OCI-LY7 (cell line): ENCODE data around the gene RPUSD1. TPM values are rescaled to one million over a fixed set of nuclear protein-coding genes. Genes with fewer than 3 reads are reported as not detected.

Source experiments
- BruUV-seq: library from RNA; stranded (reverse); fragments of 400-500 nt; replicated peaks from 2 replicates; lab custom pipeline; 2021; lab: Mats Ljungman, UMichigan
- CTCF ChIA-PET: fragments of 300-600 bp; sonication (Branson Sonifier 250); formaldehyde crosslinking; loops from one replicate; lab custom pipeline; 2022; ENCODE audit warnings: antibody characterized with exemption; ENCODE audit not compliant: unreplicated experiment; lab: Charles Lee
- POLR2A ChIA-PET: fragments of 300-600 bp; sonication (Branson Sonifier 250); formaldehyde crosslinking; loops from one replicate; lab custom pipeline; 2022; ENCODE audit warnings: antibody characterized with exemption; lab: Charles Lee
- DNase-seq: peaks from one replicate; pipeline ENCODE4 v3.0.0-alpha.2; 2015; ENCODE audit warnings: low spot score
- H2AFZ ChIP-seq: fragments of 200-600 bp; sonication (generic), shearing (Covaris generic); 2 replicates; pipeline ENCODE4 v1.6.1; 2014; ENCODE audit warnings: mild to moderate bottlenecking, antibody characterized with exemption, low read length, moderate library complexity
- H3K27ac ChIP-seq: fragments of 200-600 bp; sonication (generic); 2 replicates; pipeline ENCODE4 v1.5.1; 2014; ENCODE audit warnings: mixed run types, low read depth, mild to moderate bottlenecking, moderate library complexity, low read length, inconsistent platforms; ENCODE audit not compliant: poor library complexity, severe bottlenecking
- H3K36me3 ChIP-seq: fragments of 200-600 bp; sonication (generic); 2 replicates; pipeline ENCODE4 v1.6.1; 2014; ENCODE audit warnings: mild to moderate bottlenecking, antibody characterized with exemption, low read length, moderate library complexity, mixed read lengths; ENCODE audit not compliant: insufficient read depth
- H3K4me1 ChIP-seq: fragments of 200-600 bp; sonication (generic); 2 replicates; pipeline ENCODE4 v1.5.1; 2014; ENCODE audit warnings: mild to moderate bottlenecking, low read length; ENCODE audit not compliant: insufficient read depth, poor library complexity, severe bottlenecking
- H3K4me2 ChIP-seq: fragments of 200-600 bp; sonication (generic); 2 replicates; pipeline ENCODE4 v1.6.1; 2014; ENCODE audit warnings: mild to moderate bottlenecking, low read length
- H3K4me3 ChIP-seq: fragments of 200-600 bp; sonication (generic); 2 replicates; pipeline ENCODE4 v1.5.1; 2014; ENCODE audit warnings: mild to moderate bottlenecking, low read depth, low read length; ENCODE audit not compliant: poor library complexity, severe bottlenecking
- H3K79me2 ChIP-seq: fragments of 200-600 bp; sonication (generic); 2 replicates; pipeline ENCODE4 v1.6.1; 2016; ENCODE audit warnings: low read depth, mild to moderate bottlenecking, low read length, moderate library complexity, mixed read lengths; ENCODE audit not compliant: insufficient read depth
- H3K9me2 ChIP-seq: fragments of 200-600 bp; sonication (generic); 2 replicates; pipeline ENCODE4 v1.6.1; 2016; ENCODE audit warnings: mild to moderate bottlenecking, low read length, mixed read lengths; ENCODE audit not compliant: insufficient read depth
- H3K9me3 ChIP-seq: fragments of 200-600 bp; sonication (generic); 2 replicates; pipeline ENCODE4 v1.6.1; 2014; ENCODE audit warnings: mild to moderate bottlenecking, mixed run types, low read length, mixed read lengths
- H4K20me1 ChIP-seq: fragments of 200-600 bp; sonication (generic); 2 replicates; pipeline ENCODE4 v1.6.1; 2014; ENCODE audit warnings: mild to moderate bottlenecking, antibody characterized with exemption, low read length, moderate library complexity, mixed read lengths; ENCODE audit not compliant: insufficient read depth
- EZH2phosphoT487 ChIP-seq: fragments of 200-600 bp; sonication (generic); IDR thresholded peaks from 2 replicates; pipeline ENCODE4 v1.6.1; 2018; ENCODE audit warnings: low read depth, borderline replicate concordance, mild to moderate bottlenecking, mixed run types, antibody characterized with exemption, low read length, moderate library complexity, mixed read lengths
- intact Hi-C: fragments of 100-400 bp; cut with micrococcal nuclease; formaldehyde crosslinking; loops from one replicate; pipeline ENCODE4 v1.10.0; 2022; ENCODE audit not compliant: unreplicated experiment
- total RNA-seq, 2 experiments: library from RNA; depleted of rRNA in 1 of 2; stranded (reverse); fragments of >200 nt in 1 of 2; shearing (Covaris generic) in 1 of 2; gene quantifications; 2 replicates each; pipeline ENCODE4 v1.2.3, GENCODE V29; 2014 to 2022
- TF ChIP-seq, protein P1 (sequence below): fragments of 200-600 bp; sonication (generic); conservative IDR thresholded peaks from 2 replicates; pipeline ENCODE4 v1.5.1; 2014; ENCODE audit warnings: mild to moderate bottlenecking, antibody characterized with exemption, low read length, moderate library complexity, mixed read lengths

The RPUSD1 gene
- total RNA-seq, 2 experiments from 2014 or later = 48.6 to 64.1 TPM

- no peak overlapping the region for H3K27ac ChIP-seq
- no peak overlapping the region for H2AFZ ChIP-seq
- H3K36me3 ChIP-seq = no peaks in the 10 kb centered on the region
- no peaks in the 10 kb centered on the region for H3K9me3 ChIP-seq
- no peak overlapping the region for H3K4me3 ChIP-seq
- no TSS peak for BruUV-seq
- H3K9me2 ChIP-seq = no peaks in the 10 kb centered on the region
- H3K4me1 ChIP-seq = no peaks in the 10 kb centered on the region
- CTCF ChIA-PET = no interaction called here
- TF ChIP-seq, protein P1, sequence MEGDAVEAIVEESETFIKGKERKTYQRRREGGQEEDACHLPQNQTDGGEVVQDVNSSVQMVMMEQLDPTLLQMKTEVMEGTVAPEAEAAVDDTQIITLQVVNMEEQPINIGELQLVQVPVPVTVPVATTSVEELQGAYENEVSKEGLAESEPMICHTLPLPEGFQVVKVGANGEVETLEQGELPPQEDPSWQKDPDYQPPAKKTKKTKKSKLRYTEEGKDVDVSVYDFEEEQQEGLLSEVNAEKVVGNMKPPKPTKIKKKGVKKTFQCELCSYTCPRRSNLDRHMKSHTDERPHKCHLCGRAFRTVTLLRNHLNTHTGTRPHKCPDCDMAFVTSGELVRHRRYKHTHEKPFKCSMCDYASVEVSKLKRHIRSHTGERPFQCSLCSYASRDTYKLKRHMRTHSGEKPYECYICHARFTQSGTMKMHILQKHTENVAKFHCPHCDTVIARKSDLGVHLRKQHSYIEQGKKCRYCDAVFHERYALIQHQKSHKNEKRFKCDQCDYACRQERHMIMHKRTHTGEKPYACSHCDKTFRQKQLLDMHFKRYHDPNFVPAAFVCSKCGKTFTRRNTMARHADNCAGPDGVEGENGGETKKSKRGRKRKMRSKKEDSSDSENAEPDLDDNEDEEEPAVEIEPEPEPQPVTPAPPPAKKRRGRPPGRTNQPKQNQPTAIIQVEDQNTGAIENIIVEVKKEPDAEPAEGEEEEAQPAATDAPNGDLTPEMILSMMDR = no peak
- TF ChIP-seq EZH2phosphoT487 = no peak
- no peaks in the 10 kb centered on the region for H3K79me2 ChIP-seq
- H4K20me1 ChIP-seq = no peaks in the 10 kb centered on the region
- intact Hi-C loops = no loop called here
- POLR2A ChIA-PET = no interaction called here
- DNase-seq = no peak
- H3K4me2 ChIP-seq = no peak overlapping the region
Measured at GRCh38 chr16:818592-818991, 30.4 kb upstream of the RPUSD1 start.

GRCh38 chr16:818132-818531 lies 30.0 kb upstream of the RPUSD1 start:
- Histone ChIP-seq H4K20me1 (no peaks in the 10 kb centered on the region), H3K4me1 (no peaks in the 10 kb centered on the region), H3K9me2 (no peaks in the 10 kb centered on the region), H3K4me2 (no peak overlapping the region), H2AFZ (no peak overlapping the region), H3K36me3 (no peaks in the 10 kb centered on the region), H3K79me2 (no peaks in the 10 kb centered on the region), H3K9me3 (no peaks in the 10 kb centered on the region), H3K27ac (no peak overlapping the region), H3K4me3 (no peak overlapping the region)
- no peak for DNase-seq
- intact Hi-C loops = no loop called here
- TF ChIP-seq, protein P1 = no peak
- no peak for TF ChIP-seq EZH2phosphoT487
- CTCF ChIA-PET = no interaction called here
- POLR2A ChIA-PET = no interaction called here
- no TSS peak for BruUV-seq

DNA sequence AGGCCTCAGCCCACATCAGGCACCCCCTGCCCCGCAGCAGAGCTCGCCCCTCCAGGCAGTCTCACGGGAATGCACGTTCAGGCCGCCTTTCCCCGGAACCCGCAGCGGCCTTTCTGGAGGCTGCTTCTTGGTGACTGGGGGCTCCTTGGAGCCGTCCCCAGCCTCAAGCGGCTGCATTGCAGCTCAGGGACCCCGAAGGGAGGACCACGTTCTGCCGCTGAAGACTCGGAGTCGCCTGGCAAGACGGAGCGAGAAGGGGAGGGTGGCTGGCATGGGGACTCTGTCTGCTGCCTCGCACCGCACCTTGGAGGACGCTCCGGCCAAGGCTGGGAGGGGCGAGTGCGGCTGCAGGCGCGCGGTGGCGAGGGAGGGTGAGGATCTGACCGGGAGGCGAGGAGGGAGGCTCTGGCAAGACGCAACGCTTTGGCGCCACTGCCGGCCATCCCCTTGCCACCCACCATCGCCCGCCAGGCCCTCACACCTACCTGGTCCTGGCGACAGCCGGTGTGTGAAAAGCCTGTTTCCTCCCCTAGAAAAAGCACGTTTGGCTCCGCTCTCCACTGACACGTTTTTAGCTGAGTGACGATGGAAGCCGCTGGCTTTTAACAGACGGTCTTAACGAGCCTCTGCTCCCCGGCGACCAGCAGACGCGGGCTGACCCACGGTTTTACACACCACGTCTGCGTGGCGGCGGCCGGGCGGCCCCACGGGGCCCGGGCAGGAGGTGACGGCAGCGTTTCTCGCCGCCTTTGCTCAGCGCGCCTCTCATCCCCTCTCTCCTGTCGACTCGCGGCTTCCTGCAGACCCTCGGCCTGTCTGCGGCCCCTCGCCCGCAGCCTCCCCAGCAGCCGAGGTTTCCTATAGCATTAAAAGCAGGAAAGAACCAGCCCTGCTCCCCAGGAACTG lies 29.1 kb upstream of the RPUSD1 start:
- no peak overlapping the region for H3K27ac ChIP-seq
- no peak overlapping the region for H2AFZ ChIP-seq
- intact Hi-C loops = no loop called here
- H3K79me2 ChIP-seq = no peaks in the 10 kb centered on the region
- no peak overlapping the region for H3K4me3 ChIP-seq
- H3K9me2 ChIP-seq = no peaks in the 10 kb centered on the region
- H3K9me3 ChIP-seq = no peaks in the 10 kb centered on the region
- no TSS peak for BruUV-seq
- H3K4me2 ChIP-seq = no peak overlapping the region
- ChIA-PET POLR2A (no interaction called here), CTCF (no interaction called here)
- H3K4me1 ChIP-seq = no peaks in the 10 kb centered on the region
- no peaks in the 10 kb centered on the region for H4K20me1 ChIP-seq
- H3K36me3 ChIP-seq = no peaks in the 10 kb centered on the region
- no peak for TF ChIP-seq EZH2phosphoT487
- TF ChIP-seq, protein P1 = no peak
- no peak for DNase-seq
